HG02763 (cell line): Measurements from ENCODE around the gene KISS1R.

Experiments used
- ATAC-seq: cut with Tn5 transposase; IDR thresholded peaks from one replicate; pipeline ENCODE4 v1.9.1; 2021; ENCODE audit warnings: mild to moderate bottlenecking, moderate library complexity; ENCODE audit not compliant: unreplicated experiment

Gene KISS1R

GRCh38 chr19:919199-920050 is 2.3 kb downstream of the KISS1R start:
- no peak for ATAC-seq

GRCh38 chr19:920051-920864 is 3.1 kb downstream of the KISS1R start:
- no peak for ATAC-seq

DNA sequence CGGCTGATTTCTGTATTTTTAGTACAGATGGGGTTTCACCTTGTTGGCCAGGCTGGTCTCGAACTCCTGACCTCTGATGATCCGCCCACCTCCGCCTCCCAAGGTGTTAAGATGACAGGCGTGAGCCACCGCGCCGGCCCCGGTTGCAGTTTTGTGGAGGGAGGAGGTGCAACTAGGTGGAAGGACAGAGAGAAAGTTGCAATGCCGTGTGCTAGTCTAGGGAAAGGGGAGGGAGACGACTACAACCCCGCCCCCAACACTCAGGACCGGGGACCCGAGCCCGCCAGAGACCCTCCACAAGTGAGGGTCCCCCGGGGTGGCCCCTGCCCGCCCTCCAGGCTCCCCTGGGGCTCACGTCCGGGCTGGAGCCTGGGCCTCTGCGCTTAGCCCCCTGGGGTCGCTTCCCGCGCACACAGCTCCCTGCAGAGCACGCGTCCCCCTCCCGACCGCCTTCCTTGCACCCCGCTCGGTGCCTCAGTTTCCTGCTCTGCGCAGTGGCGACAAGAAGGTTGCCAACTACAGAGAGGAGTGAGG is 7.5 kb downstream of the KISS1R start:
- no peak for ATAC-seq

DNA sequence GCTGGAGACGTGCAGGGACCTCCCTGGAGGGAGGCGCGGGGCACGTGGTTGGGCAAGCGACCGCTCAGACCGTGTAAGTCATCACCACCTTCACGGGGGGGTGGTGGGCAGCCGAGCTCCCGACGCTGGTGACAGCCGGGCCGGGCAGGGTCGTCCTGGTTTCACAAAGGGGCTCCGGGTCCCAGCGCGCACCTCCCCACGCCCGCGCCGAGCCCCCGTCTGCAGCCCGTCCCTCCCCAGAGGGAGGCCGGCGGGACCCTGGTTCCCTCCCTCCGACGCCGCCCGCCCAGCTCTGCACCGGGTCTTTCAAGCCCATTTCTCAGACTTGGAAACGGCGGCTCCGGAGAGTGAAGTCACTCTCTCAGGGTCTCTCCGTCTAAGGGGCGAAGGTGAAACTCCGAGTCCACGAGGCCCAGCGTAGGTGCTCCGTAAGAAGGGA is 8.0 kb downstream of the KISS1R start:
- ATAC-seq = no peak

GRCh38 chr19:925526-926322 is 8.6 kb downstream of the KISS1R start, which contains the start of gene ARID3A:
Gene ARID3A, plus strand, starts transcription at chr19:926035. Its CDS starts 3,494 bp downstream, at chr19:929529.
- ATAC-seq = peak; percentile 62

DNA sequence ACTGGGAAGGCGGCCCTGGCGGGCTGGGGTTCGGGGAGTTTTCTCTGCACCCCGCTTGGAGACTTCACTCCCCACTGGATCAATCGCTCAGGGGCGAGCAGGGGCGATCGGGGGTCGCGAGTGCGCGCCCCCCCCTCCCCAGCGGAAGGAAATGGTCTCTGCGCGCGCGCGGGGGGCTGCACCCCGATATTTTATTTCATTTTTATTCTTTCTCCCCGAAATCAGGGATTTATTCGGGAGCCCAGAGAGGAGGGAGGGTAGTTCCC is 9.1 kb downstream of the KISS1R start:
- ATAC-seq = no peak

DNA sequence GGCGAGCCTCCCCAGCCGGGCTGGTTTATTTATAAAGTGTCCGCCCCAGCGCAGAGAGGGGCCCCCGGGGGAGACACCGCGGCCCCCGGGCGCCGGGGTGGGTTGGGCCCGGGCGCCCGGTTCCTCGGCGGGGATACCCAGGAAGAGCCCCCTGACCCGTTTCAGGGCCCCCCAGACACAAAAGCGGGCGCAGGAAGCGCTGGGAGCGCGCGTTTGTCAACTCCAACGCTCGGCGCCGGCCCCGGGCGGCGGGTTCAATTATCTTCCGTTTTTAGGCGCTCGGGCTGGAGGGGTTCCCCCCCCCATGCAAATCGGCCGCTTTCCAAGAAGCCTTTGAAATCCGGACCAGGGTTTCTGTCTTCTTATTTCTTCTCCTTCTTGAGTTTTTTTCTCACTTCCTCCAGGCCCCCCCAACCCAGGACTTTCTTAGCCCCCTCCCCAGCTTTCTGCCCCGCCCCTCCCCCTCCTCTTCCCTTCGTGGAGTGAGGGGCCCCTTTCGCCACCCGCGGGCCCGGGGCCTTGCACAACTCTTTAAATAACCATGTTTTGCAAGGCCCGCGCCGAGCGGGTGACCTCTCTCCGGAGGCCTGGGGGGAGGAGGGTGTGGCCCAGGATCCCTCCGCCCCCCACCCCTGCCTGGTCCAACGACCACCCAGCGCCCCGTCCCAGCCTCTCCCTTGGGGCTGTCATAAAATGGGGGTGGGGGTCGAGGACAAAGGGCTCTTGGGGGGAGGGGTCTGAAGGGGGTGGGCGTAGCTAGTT is 9.6 kb downstream of the KISS1R start:
- no peak for ATAC-seq

DNA sequence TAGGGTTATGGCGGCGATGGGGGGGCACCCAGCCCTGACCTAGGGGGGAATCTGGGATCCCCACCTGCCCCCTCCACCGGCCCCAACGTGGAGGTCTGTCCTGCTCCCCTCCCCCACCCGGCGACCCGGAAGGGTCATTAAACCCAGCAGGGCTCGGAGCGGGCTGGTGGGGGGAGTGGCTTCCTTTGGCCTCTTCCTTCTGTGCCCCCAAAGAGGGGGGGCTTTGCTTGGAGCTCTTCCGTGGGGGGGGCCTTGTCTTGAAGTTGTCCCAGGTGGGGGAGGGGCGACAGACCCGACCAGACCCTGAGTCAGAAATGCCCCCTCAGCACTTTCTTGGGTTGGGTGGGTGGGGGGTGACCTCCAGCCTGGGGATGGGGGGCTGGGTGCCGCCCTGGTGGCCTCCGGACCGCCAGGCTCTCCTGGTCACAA is 10.2 kb downstream of the KISS1R start:
- no peak for ATAC-seq

GRCh38 chr19:927780-928401 is 10.8 kb downstream of the KISS1R start:
- ATAC-seq = no peak

DNA sequence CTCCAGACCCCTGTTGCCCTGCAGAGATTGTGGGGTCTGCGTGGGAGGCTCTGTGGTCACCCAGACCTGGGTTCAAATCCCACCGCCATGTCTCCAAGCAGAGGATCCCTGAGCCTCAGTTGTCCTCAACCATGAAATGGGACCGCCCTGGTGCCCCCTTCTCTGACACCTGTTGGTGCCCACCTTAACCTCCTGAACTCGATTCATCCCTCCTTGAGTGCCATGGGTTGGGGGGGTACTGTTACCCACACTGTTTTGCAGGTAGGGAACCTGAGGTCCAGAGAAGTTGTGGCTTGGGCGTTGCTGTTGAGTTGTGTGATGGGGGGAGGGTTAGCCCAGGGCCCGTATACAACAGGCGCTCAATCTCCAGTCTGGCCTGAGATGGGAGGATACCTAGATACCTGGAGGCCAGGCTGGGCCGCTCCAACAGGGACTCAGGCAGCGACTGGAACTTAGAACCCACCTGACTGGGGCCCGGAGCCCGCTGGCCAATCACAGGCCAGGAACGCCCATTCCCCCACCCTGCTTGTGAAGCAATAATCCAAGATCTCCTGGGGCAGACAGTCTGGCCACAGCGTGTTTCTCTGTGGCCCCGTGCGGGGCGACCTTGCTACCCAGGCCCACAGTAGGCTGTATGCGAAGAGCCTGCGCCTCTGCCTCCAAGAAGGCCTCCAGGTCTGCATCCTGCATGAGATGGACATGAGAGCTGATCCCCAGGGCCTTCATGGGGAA is 11.5 kb downstream of the KISS1R start:
- ATAC-seq = no peak

- no peak for ATAC-seq
Measured at GRCh38 chr19:929203-929890, 12.2 kb downstream of the KISS1R start.

DNA sequence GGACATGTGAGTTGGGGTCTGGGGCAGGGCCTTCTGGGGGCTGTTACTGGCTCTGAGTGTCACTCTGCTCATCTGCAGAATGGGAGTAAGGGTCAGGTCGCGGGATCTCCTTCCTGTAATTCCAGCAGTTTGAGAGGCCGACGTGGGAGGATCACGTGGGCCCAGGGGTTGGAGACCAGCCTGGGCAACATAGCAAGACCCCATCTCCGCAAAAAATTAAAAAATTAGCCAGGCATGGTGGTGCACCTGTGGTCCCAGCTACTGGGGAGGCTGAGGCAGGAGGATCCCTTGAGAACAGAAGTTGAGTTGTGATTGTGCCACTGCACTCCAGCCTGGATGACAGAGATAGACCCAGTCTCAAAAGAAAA is 12.7 kb downstream of the KISS1R start:
- ATAC-seq = no peak

- ATAC-seq = no peak
Measured at GRCh38 chr19:931860-932647, 14.9 kb downstream of the KISS1R start.

GRCh38 chr19:932648-933552 is 15.8 kb downstream of the KISS1R start:
- ATAC-seq = no peak

DNA sequence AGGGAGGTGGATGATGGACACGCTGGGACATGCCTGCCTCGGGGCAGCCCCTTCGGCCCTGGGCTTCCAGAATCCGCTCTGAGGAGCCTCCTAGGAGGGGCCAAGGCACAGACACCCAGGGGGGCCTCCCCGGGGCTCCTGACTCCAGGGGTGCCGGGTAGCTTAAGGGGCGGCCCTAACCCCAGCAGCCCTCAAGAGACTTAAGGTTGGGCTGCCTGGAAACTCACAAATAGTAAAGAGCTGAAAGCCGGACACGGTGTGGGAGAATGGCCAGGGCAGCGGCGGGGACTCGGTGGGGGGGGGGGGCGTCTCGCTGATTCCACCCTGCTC is 16.4 kb downstream of the KISS1R start:
- no peak for ATAC-seq

DNA sequence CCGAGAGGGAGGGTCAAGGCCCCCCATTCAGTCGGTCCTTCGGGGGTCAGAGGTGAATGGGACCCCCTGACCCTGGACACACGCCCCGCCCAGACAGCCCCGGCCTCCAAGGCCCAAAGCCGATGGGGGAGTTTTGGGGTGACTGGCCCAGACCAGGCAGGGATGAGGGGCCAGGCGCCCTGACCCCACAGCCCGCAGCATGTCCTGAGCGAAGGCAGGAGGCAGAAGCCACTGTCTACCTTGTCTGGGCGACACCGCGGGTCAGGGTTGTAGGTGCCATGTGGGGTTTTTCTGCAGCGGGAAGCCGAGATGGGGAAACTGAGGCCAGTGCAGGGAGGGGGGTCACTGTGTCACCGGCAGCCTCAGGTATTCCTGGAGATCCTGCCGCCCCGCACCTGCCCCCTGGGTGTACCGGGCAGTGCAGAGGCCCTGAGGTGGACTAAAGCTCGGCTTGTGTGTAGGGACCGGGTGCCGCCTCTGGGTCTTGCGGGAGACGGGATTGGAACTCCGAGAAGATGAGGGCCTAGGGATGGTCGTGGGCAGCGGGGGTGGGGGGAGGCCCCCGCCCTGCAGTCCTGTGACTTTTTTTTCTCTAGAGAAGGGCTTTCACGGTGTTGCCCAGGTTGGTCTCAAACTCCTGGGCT is 17.2 kb downstream of the KISS1R start:
- no peak for ATAC-seq
